Muscle of leg (tissue), 11 donors: ENCODE results near the gene NR3C2. TPM values are rescaled to one million over a fixed set of nuclear protein-coding genes. Genes with fewer than 3 reads are reported as not detected.

Experiments
- DNase-seq: peaks from one replicate; pipeline ENCODE4 v3.0.0; 2013
- H3K27ac ChIP-seq: one replicate; pipeline ENCODE4 v1.5.1; 2013; ENCODE audit warnings: mild to moderate bottlenecking, low read length, control low read depth
- H3K27me3 ChIP-seq: one replicate; pipeline ENCODE4 v1.6.1; 2013; ENCODE audit warnings: low read length; ENCODE audit not compliant: control insufficient read depth, insufficient read depth
- H3K36me3 ChIP-seq: one replicate; pipeline ENCODE4 v1.6.1; 2013; ENCODE audit warnings: low read length; ENCODE audit not compliant: control insufficient read depth, insufficient read depth
- H3K4me1 ChIP-seq: one replicate; pipeline ENCODE4 v1.6.1; 2013; ENCODE audit warnings: low read length; ENCODE audit not compliant: control insufficient read depth, insufficient read depth
- H3K4me3 ChIP-seq: one replicate; pipeline ENCODE4 v1.5.1; 2013; ENCODE audit warnings: low read length, control low read depth
- H3K9me3 ChIP-seq: replicated peaks from 2 replicates; pipeline ENCODE4 v1.6.1; 2013; ENCODE audit warnings: low read depth, low read length; ENCODE audit not compliant: control insufficient read depth
- whole genome bisulfite sequencing: methylation state at CpG from one replicate; pipeline ENCODE4 v1.1.5; 2013; ENCODE audit warnings: missing lambda C conversion rate; ENCODE audit not compliant: insufficient coverage; 5-methylcytosine and 5-hydroxymethylcytosine counted together
- polyA plus RNA-seq, 8 donors: library from polyadenylated mRNA; unstranded; fragments of 120-200 nt; gene quantifications; one replicate each; pipeline versions ENCODE4 v1.2.1 to v1.2.3, GENCODE V29; 2013; ENCODE audit warnings: inconsistent platforms in 1 of 8, low replicate concordance in 1 of 8; ENCODE audit not compliant: insufficient read length in 8 of 8, insufficient read depth in 1 of 8
- total RNA-seq: library from RNA; stranded (reverse); fragments of 120-200 nt; gene quantifications from one replicate; pipeline ENCODE4 v1.2.4, GENCODE V29; 2013

NR3C2 gene
- total and polyA plus RNA-seq, 9 donors: 9.2 to 14.7 (median 12.2) TPM

DNA sequence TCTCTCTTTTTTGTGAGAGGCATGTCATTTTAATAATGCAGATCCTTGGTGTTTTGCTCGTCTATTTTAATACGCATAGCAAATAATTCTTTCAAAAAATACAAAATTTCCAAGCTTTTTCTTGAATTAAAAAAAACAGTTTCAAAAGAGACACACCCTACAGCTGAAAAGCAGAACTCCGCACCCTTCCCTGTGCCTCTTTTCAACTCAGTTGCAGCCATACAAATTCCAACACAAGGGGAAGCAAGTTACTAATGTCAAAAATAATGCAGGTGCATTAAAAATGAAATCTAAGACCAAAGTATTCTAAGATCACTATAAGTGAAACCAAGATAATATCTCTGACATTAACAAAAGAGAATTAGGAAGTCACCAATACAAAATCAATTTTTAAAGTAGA, 66.6 kb downstream of the NR3C2 start:
- no peaks in the 10 kb centered on the region for H3K27me3 ChIP-seq
- H3K9me3 ChIP-seq: no peaks in the 10 kb centered on the region
- H3K36me3 ChIP-seq: no peaks in the 10 kb centered on the region
- H3K27ac ChIP-seq: no peak overlapping the region
- H3K4me1 ChIP-seq: no peaks in the 10 kb centered on the region
- no peak overlapping the region for H3K4me3 ChIP-seq
- no peak for DNase-seq
- WGBS: 80% methylated on average over 2 of the region's 3 CpGs

- 64% methylated on average over 1 of the region's 1 CpG for WGBS
- Histone ChIP-seq H3K4me3 (no peak overlapping the region), H3K36me3 (no peaks in the 10 kb centered on the region), H3K4me1 (peaks cover 2% of the 10 kb centered on the region), H3K9me3 (no peaks in the 10 kb centered on the region), H3K27me3 (no peaks in the 10 kb centered on the region), H3K27ac (no peak overlapping the region)
- no peak for DNase-seq
These were observed 69.1 kb downstream of the NR3C2 start for GRCh38 chr4:148373093-148373492.

GRCh38 chr4:148369919-148370318, 72.3 kb downstream of the NR3C2 start:
- Histone ChIP-seq H3K27ac (peak overlapping the region; percentile 0), H3K36me3 (no peaks in the 10 kb centered on the region), H3K27me3 (no peaks in the 10 kb centered on the region), H3K4me3 (no peak overlapping the region), H3K9me3 (no peaks in the 10 kb centered on the region), H3K4me1 (peaks cover 2% of the 10 kb centered on the region)
- DNase-seq: peak; percentile 60
- 100% methylated on average over 1 of the region's 3 CpGs for WGBS

GRCh38 chr4:148367756-148368155, 74.5 kb downstream of the NR3C2 start:
- no peak for DNase-seq
- Histone ChIP-seq H3K36me3 (no peaks in the 10 kb centered on the region), H3K9me3 (no peaks in the 10 kb centered on the region), H3K4me3 (no peak overlapping the region), H3K4me1 (peaks cover 2% of the 10 kb centered on the region), H3K27ac (no peak overlapping the region), H3K27me3 (no peaks in the 10 kb centered on the region)
- WGBS: 91% methylated on average over 4 of the region's 4 CpGs

- no peaks in the 10 kb centered on the region for H3K36me3 ChIP-seq
These were observed 76.0 kb downstream of the NR3C2 start for GRCh38 chr4:148366251-148366650.

GRCh38 chr4:148364525-148364924, 77.7 kb downstream of the NR3C2 start:
- no CpG with 5 or more reads among the region's 1 CpG for WGBS
- peaks cover under 1% of the 10 kb centered on the region for H3K4me1 ChIP-seq
- DNase-seq: no peak

More at GRCh38 chr4:148366251-148366650, 76.0 kb downstream of the NR3C2 start:
- peaks cover 2% of the 10 kb centered on the region for H3K4me1 ChIP-seq
- H3K27ac ChIP-seq: no peak overlapping the region
- DNase-seq: peak; percentile 10
- H3K4me3 ChIP-seq: no peak overlapping the region
- H3K27me3 ChIP-seq: no peaks in the 10 kb centered on the region
- no peaks in the 10 kb centered on the region for H3K9me3 ChIP-seq

DNA sequence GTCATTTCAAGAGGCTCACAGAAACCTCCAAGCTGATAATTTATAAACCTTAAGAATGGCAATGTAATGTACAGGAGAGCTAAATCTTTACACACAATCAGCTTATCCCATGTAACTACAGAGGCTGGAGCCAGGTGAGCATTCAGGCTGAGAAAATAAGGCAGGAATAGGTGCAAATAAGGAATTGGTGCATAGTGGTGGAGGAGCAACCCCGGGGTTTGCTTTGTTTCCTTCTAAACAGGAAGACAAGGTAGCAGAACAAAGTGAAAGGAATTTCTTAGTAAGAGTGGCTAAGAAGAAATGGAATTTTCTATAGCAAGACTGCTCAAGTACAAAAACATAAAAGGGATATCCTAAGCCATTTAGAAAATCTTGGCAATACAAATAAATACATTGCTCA, 82.4 kb downstream of the NR3C2 start:
- Histone ChIP-seq H3K4me3 (no peak overlapping the region), H3K27me3 (no peaks in the 10 kb centered on the region), H3K9me3 (no peaks in the 10 kb centered on the region), H3K4me1 (no peaks in the 10 kb centered on the region), H3K36me3 (no peaks in the 10 kb centered on the region), H3K27ac (no peak overlapping the region)
- no peak for DNase-seq
- WGBS: 83% methylated on average over 1 of the region's 1 CpG

More at GRCh38 chr4:148364525-148364924, 77.7 kb downstream of the NR3C2 start:
- Histone ChIP-seq H3K36me3 (no peaks in the 10 kb centered on the region), H3K9me3 (no peaks in the 10 kb centered on the region), H3K27ac (no peak overlapping the region), H3K4me3 (no peak overlapping the region), H3K27me3 (no peaks in the 10 kb centered on the region)

GRCh38 chr4:148355442-148356123, 86.6 kb downstream of the NR3C2 start:
- Histone ChIP-seq H3K4me3 (no peak overlapping the region), H3K27ac (peak overlapping the region; percentile 33), H3K27me3 (no peaks in the 10 kb centered on the region), H3K9me3 (no peaks in the 10 kb centered on the region), H3K4me1 (no peaks in the 10 kb centered on the region), H3K36me3 (no peaks in the 10 kb centered on the region)
- DNase-seq: no peak
- 60% methylated on average over 1 of the region's 4 CpGs for WGBS

- Histone ChIP-seq H3K27me3 (no peaks in the 10 kb centered on the region), H3K9me3 (no peaks in the 10 kb centered on the region), H3K36me3 (no peaks in the 10 kb centered on the region), H3K4me3 (no peak overlapping the region), H3K27ac (no peak overlapping the region), H3K4me1 (no peaks in the 10 kb centered on the region)
- no peak for DNase-seq
- no CpG with 5 or more reads among the region's 4 CpGs for WGBS
These were observed 88.0 kb downstream of the NR3C2 start for GRCh38 chr4:148354186-148354585.

GRCh38 chr4:148353571-148353970, 88.6 kb downstream of the NR3C2 start:
- no peaks in the 10 kb centered on the region for H3K36me3 ChIP-seq
- H3K27me3 ChIP-seq: no peaks in the 10 kb centered on the region
- no peaks in the 10 kb centered on the region for H3K4me1 ChIP-seq
- no peaks in the 10 kb centered on the region for H3K9me3 ChIP-seq
- no peak for DNase-seq
- H3K4me3 ChIP-seq: no peak overlapping the region
- H3K27ac ChIP-seq: no peak overlapping the region

GRCh38 chr4:148349153-148349552, 93.1 kb downstream of the NR3C2 start:
- no peak overlapping the region for H3K4me3 ChIP-seq
- H3K36me3 ChIP-seq: no peaks in the 10 kb centered on the region
- DNase-seq: no peak
- no peak overlapping the region for H3K27ac ChIP-seq
- H3K9me3 ChIP-seq: no peaks in the 10 kb centered on the region
- H3K4me1 ChIP-seq: peaks cover 3% of the 10 kb centered on the region
- no peaks in the 10 kb centered on the region for H3K27me3 ChIP-seq
- no CpG with 5 or more reads among the region's 2 CpGs for WGBS
